ENCODE data around the gene TIMP2. TPM values are rescaled to one million over a fixed set of nuclear protein-coding genes. Genes with fewer than 3 reads are reported as not detected.

Gene TIMP2
- total and polyA plus RNA-seq, 2 experiments from 2014 or later: 103 to 587 TPM

- 0 out of 2 replicates have a peak, but pooled peaks cover 2% of the 10 kb centered on the region for H3K4me1 ChIP-seq (ENCODE audit: insufficient read depth)
These were observed 19.8 kb upstream of the TIMP2 start for GRCh38 chr17:78944956-78945355.

GRCh38 chr17:78944026-78944425 lies 18.8 kb upstream of the TIMP2 start:
- Histone ChIP-seq H3K4me1 (ENCODE audit: insufficient read depth) (0 out of 2 replicates have a peak, but pooled peaks cover 7% of the 10 kb centered on the region), H3F3A (ENCODE audit: insufficient read depth) (no peaks in the 10 kb centered on the region), H3K9me2 (ENCODE audit: insufficient read depth) (no peaks in the 10 kb centered on the region), H3K9me3 (ENCODE audit: low read depth) (no peaks in the 10 kb centered on the region), H3K27me3 (replicated peaks; ENCODE audit: insufficient read depth) (no peaks in the 10 kb centered on the region), H4K20me1 (ENCODE audit: insufficient read depth) (no peaks in the 10 kb centered on the region), H3K79me2 (ENCODE audit: insufficient read depth) (no peaks in the 10 kb centered on the region), H3K36me3 (ENCODE audit: low read depth) (no peaks in the 10 kb centered on the region), H3K27ac (no peak overlapping the region), H2AFZ (no peak overlapping the region), H3K9ac (no peak overlapping the region), H3K4me3 (no peak overlapping the region), H3K4me2 (ENCODE audit: unreplicated experiment) (no peak overlapping the region)
- TF ChIP-seq EZH2 (IDR thresholded peaks at IDR 0.05; ENCODE audit: insufficient read depth, poor library complexity, severe bottlenecking) (no peak), EZH2phosphoT487 (IDR thresholded peaks at IDR 0.05; ENCODE audit: insufficient read depth, low read depth) (no peak)
- no peak for DNase-seq
- in situ Hi-C loops (cut with MboI): no loop called here
- 75 to 79% methylated on average over 7 of the region's 7 CpGs for WGBS, 2 experiments (ENCODE audit: low coverage in 1 of 2, low lambda C conversion rate in 2 of 2, missing lambda C conversion rate in 2 of 2)

More at GRCh38 chr17:78944956-78945355, 19.8 kb upstream of the TIMP2 start:
- no peak for TF ChIP-seq EZH2 (IDR thresholded peaks at IDR 0.05; ENCODE audit: insufficient read depth, poor library complexity, severe bottlenecking)
- no peak for TF ChIP-seq EZH2phosphoT487 (IDR thresholded peaks at IDR 0.05; ENCODE audit: insufficient read depth, low read depth)
- no peak for DNase-seq
- H3K27me3 ChIP-seq (replicated peaks; ENCODE audit: insufficient read depth): no peaks in the 10 kb centered on the region
- no peaks in the 10 kb centered on the region for H3K79me2 ChIP-seq (ENCODE audit: insufficient read depth)
- no peak overlapping the region for H2AFZ ChIP-seq
- no peak overlapping the region for H3K9ac ChIP-seq
- 59 to 60% methylated on average over 10 of the region's 10 CpGs for WGBS, 2 experiments (ENCODE audit: low coverage in 1 of 2, low lambda C conversion rate in 2 of 2, missing lambda C conversion rate in 2 of 2)
- H3K4me3 ChIP-seq: no peak overlapping the region
- no peaks in the 10 kb centered on the region for H3K9me3 ChIP-seq (ENCODE audit: low read depth)
- no peaks in the 10 kb centered on the region for H3K36me3 ChIP-seq (ENCODE audit: low read depth)
- no peaks in the 10 kb centered on the region for H4K20me1 ChIP-seq (ENCODE audit: insufficient read depth)
- no peak overlapping the region for H3K27ac ChIP-seq
- H3K4me2 ChIP-seq (ENCODE audit: unreplicated experiment): no peak overlapping the region
- in situ Hi-C loops (cut with MboI): no loop called here
- no peaks in the 10 kb centered on the region for H3F3A ChIP-seq (ENCODE audit: insufficient read depth)
- H3K9me2 ChIP-seq (ENCODE audit: insufficient read depth): no peaks in the 10 kb centered on the region

- H3F3A ChIP-seq (ENCODE audit: insufficient read depth): peaks cover 7% of the 10 kb centered on the region; the same call in 1 of the 2 replicates
- no peaks in the 10 kb centered on the region for H3K36me3 ChIP-seq (ENCODE audit: low read depth)
- no peaks in the 10 kb centered on the region for H3K79me2 ChIP-seq (ENCODE audit: insufficient read depth)
- DNase-seq: no peak
- no peaks in the 10 kb centered on the region for H4K20me1 ChIP-seq (ENCODE audit: insufficient read depth)
- no peak overlapping the region for H3K27ac ChIP-seq
- peaks cover 17% of the 10 kb centered on the region for H3K4me1 ChIP-seq (ENCODE audit: insufficient read depth)
- no peak overlapping the region for H2AFZ ChIP-seq
- no peaks in the 10 kb centered on the region for H3K9me3 ChIP-seq (ENCODE audit: low read depth)
- H3K9me2 ChIP-seq (ENCODE audit: insufficient read depth): no peaks in the 10 kb centered on the region
- H3K27me3 ChIP-seq (replicated peaks; ENCODE audit: insufficient read depth): no peaks in the 10 kb centered on the region
- in situ Hi-C loops (cut with MboI): no loop called here
- no peak for TF ChIP-seq EZH2phosphoT487 (IDR thresholded peaks at IDR 0.05; ENCODE audit: insufficient read depth, low read depth)
- no peak for TF ChIP-seq EZH2 (IDR thresholded peaks at IDR 0.05; ENCODE audit: insufficient read depth, poor library complexity, severe bottlenecking)
- H3K4me3 ChIP-seq: no peak overlapping the region
- H3K9ac ChIP-seq: no peak overlapping the region
- no peak overlapping the region for H3K4me2 ChIP-seq (ENCODE audit: unreplicated experiment)
- WGBS, 2 experiments (ENCODE audit: low coverage in 1 of 2, low lambda C conversion rate in 2 of 2, missing lambda C conversion rate in 2 of 2): 96 to 98% methylated on average over 6 of the region's 6 CpGs
These were observed 15.5 kb upstream of the TIMP2 start for GRCh38 chr17:78940708-78941107.

GRCh38 chr17:78940258-78940657 lies 15.1 kb upstream of the TIMP2 start:
- Histone ChIP-seq H3K4me3 (no peak overlapping the region), H3K9ac (no peak overlapping the region), H3K36me3 (ENCODE audit: low read depth) (no peaks in the 10 kb centered on the region), H3F3A (ENCODE audit: insufficient read depth) (peaks cover 7% of the 10 kb centered on the region; the same call in 1 of the 2 replicates), H3K27ac (no peak overlapping the region), H4K20me1 (ENCODE audit: insufficient read depth) (no peaks in the 10 kb centered on the region), H3K4me1 (ENCODE audit: insufficient read depth) (peaks cover 18% of the 10 kb centered on the region), H3K9me2 (ENCODE audit: insufficient read depth) (no peaks in the 10 kb centered on the region), H3K27me3 (replicated peaks; ENCODE audit: insufficient read depth) (no peaks in the 10 kb centered on the region), H3K4me2 (ENCODE audit: unreplicated experiment) (no peak overlapping the region), H2AFZ (no peak overlapping the region), H3K9me3 (ENCODE audit: low read depth) (no peaks in the 10 kb centered on the region), H3K79me2 (ENCODE audit: insufficient read depth) (no peaks in the 10 kb centered on the region)
- TF ChIP-seq EZH2phosphoT487 (IDR thresholded peaks at IDR 0.05; ENCODE audit: insufficient read depth, low read depth) (no peak), EZH2 (IDR thresholded peaks at IDR 0.05; ENCODE audit: insufficient read depth, poor library complexity, severe bottlenecking) (no peak)
- in situ Hi-C loops (cut with MboI): no loop called here
- WGBS, 2 experiments (ENCODE audit: low coverage in 1 of 2, low lambda C conversion rate in 2 of 2, missing lambda C conversion rate in 2 of 2): 59 to 62% methylated on average over 5 of the region's 5 CpGs
- DNase-seq: no peak

GRCh38 chr17:78939615-78940014 lies 14.4 kb upstream of the TIMP2 start:
- H3K4me1 ChIP-seq (ENCODE audit: insufficient read depth): peaks cover 24% of the 10 kb centered on the region
- no peak overlapping the region for H3K4me3 ChIP-seq
- H3K9me3 ChIP-seq (ENCODE audit: low read depth): no peaks in the 10 kb centered on the region
- no peak overlapping the region for H3K27ac ChIP-seq
- H3K9me2 ChIP-seq (ENCODE audit: insufficient read depth): no peaks in the 10 kb centered on the region
- in situ Hi-C loops (cut with MboI): no loop called here
- H2AFZ ChIP-seq: no peak overlapping the region
- H3K36me3 ChIP-seq (ENCODE audit: low read depth): no peaks in the 10 kb centered on the region
- H3K9ac ChIP-seq: no peak overlapping the region
- no peaks in the 10 kb centered on the region for H3K79me2 ChIP-seq (ENCODE audit: insufficient read depth)
- H3K27me3 ChIP-seq (replicated peaks; ENCODE audit: insufficient read depth): no peaks in the 10 kb centered on the region
- H3K4me2 ChIP-seq (ENCODE audit: unreplicated experiment): no peak overlapping the region
- peaks cover 12% of the 10 kb centered on the region for H3F3A ChIP-seq (ENCODE audit: insufficient read depth)
- WGBS, 2 experiments (ENCODE audit: low coverage in 1 of 2, low lambda C conversion rate in 2 of 2, missing lambda C conversion rate in 2 of 2): 61 to 67% methylated on average over 5 to 6 of the region's 6 CpGs
- no peaks in the 10 kb centered on the region for H4K20me1 ChIP-seq (ENCODE audit: insufficient read depth)
- DNase-seq: peak; percentile 42
- no peak for TF ChIP-seq EZH2phosphoT487 (IDR thresholded peaks at IDR 0.05; ENCODE audit: insufficient read depth, low read depth)

All from GM23248 (cell line).